ENCODE data around the gene CDH15. TPM values are rescaled to one million over a fixed set of nuclear protein-coding genes. Genes with fewer than 3 reads are reported as not detected.

The CDH15 gene
- total and polyA plus RNA-seq, 2 of the 13 experiments (the other 11 are each of a cell fraction or from before 2014, with no cell fraction given) = 0.74 to 2.2 TPM

DNA sequence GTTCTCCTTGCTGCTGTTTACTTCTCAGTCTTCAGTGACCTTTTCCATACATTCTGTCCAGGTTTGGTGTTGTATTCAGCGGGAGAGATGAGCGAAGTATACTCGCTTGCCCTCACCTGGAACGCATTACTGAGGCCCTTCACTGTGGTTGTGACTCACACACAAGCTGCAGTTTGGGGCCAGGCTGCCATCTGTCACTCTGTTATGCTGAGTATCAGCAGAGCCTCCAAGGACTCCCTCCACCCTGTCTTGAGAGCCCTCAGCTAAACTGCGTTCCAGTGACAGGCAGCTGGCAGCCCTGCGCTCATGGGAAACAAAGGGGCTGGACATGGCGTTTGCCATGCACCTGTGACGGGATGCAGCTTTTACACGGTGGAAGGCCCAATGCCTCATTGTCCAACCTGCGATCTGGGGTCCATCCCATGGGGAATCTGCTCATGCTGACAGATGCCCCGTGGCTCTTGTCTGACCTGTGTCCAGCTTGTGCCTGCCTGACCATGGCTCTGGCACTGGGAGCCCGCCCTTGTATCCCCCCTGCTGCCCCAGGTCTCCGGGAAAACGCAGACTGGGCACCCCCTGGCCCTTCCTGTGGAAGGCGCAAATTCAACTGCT is 39.5 kb downstream of the CDH15 start:
- Histone ChIP-seq H3K9me3 (ENCODE audit: low read length) (no peaks in the 10 kb centered on the region), H3K27ac (ENCODE audit: extremely low read length, insufficient read depth, low read length) (no peak overlapping the region), H2AFZ (ENCODE audit: low read length) (no peak overlapping the region), H3K36me3 (replicated peaks in 1 of 2; ENCODE audit: control insufficient read depth in 1 of 2, insufficient read depth in 2 of 2, low read length in 2 of 2) (no peaks in the 10 kb centered on the region), H3K4me1 (ENCODE audit: insufficient read depth, low read length) (no peaks in the 10 kb centered on the region), H3K79me2 (ENCODE audit: insufficient read depth, low read length) (no peaks in the 10 kb centered on the region), H3K27me3 (ENCODE audit: control insufficient read depth in 1 of 2, insufficient read depth in 2 of 2, low read length in 2 of 2) (no peaks in the 10 kb centered on the region), H4K20me1 (ENCODE audit: insufficient read depth, low read length) (no peaks in the 10 kb centered on the region), H3K4me3 (replicated peaks in 1 of 3; ENCODE audit: insufficient read depth in 1 of 3, low read depth in 2 of 3, low read length in 3 of 3) (no peak overlapping the region), H3K9ac (ENCODE audit: insufficient read depth, low read depth, low read length) (no peak overlapping the region), H3K4me2 (ENCODE audit: low read depth, low read length) (no peak overlapping the region)
- DNase-seq (ENCODE audit: low spot score) (no peak), ATAC-seq (no peak; the same call in 2 of the 3 replicates), FAIRE-seq (no peak)
- in situ Hi-C loops (cut with HindIII; ENCODE audit: extremely low pct_ligation_motif_present, low pct_unique_long_range_greater_than_20kb) = no loop called here
- ChIA-PET POLR2A (no interaction called here), CTCF (ENCODE audit: low intra/inter-chr PET ratio, low total read pairs) (no interaction called here)
- intact Hi-C loops (cut with micrococcal nuclease; ENCODE audit: unreplicated experiment) = no loop called here
- TF ChIP-seq HDAC6 (IDR thresholded peaks at IDR 0.05; ENCODE audit: low read depth, low read length) (no peak), MED13 (CRISPR knock-in tag; IDR thresholded peaks at IDR 0.05) (no peak), FOXJ3 (CRISPR knock-in tag; IDR thresholded peaks at IDR 0.05; ENCODE audit: borderline replicate concordance) (no peak), RARG (CRISPR knock-in tag; IDR thresholded peaks at IDR 0.05; ENCODE audit: low read depth) (no peak), AGO2 (optimal IDR thresholded peaks at IDR 0.05; ENCODE audit: low read depth, low read length) (no peak), PHF20 (CRISPR knock-in tag; IDR thresholded peaks at IDR 0.05) (no peak), ZNF629 (CRISPR knock-in tag; conservative IDR thresholded peaks at IDR 0.05) (no peak), ZNF672 (CRISPR knock-in tag; IDR thresholded peaks at IDR 0.05) (no peak), ZFAT (CRISPR knock-in tag; conservative IDR thresholded peaks at IDR 0.05) (no peak), ZNF44 (CRISPR knock-in tag; IDR thresholded peaks at IDR 0.05) (no peak), DBP (CRISPR knock-in tag; IDR thresholded peaks at IDR 0.05; ENCODE audit: not compliant biosample characterization) (no peak), ZNF615 (CRISPR knock-in tag; IDR thresholded peaks at IDR 0.05; ENCODE audit: borderline replicate concordance) (no peak), SOX5 (CRISPR knock-in tag; IDR thresholded peaks at IDR 0.05; ENCODE audit: borderline replicate concordance) (no peak), NFE2L2 (IDR thresholded peaks at IDR 0.05; ENCODE audit: low read length) (no peak), ZNF792 (CRISPR knock-in tag; IDR thresholded peaks at IDR 0.05) (no peak), SMAD3 (CRISPR knock-in tag; IDR thresholded peaks at IDR 0.05) (no peak), TSC22D2 (CRISPR knock-in tag; IDR thresholded peaks at IDR 0.05; ENCODE audit: borderline replicate concordance) (no peak), ZNF460 (CRISPR knock-in tag; IDR thresholded peaks at IDR 0.05; ENCODE audit: borderline replicate concordance) (no peak)
- TF ChIP-seq, protein P1, sequence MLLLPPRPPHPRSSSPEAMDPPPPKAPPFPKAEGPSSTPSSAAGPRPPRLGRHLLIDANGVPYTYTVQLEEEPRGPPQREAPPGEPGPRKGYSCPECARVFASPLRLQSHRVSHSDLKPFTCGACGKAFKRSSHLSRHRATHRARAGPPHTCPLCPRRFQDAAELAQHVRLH (CRISPR knock-in tag; IDR thresholded peaks at IDR 0.05; ENCODE audit: borderline replicate concordance, low read depth) = no peak
- TF ChIP-seq, protein P2, sequence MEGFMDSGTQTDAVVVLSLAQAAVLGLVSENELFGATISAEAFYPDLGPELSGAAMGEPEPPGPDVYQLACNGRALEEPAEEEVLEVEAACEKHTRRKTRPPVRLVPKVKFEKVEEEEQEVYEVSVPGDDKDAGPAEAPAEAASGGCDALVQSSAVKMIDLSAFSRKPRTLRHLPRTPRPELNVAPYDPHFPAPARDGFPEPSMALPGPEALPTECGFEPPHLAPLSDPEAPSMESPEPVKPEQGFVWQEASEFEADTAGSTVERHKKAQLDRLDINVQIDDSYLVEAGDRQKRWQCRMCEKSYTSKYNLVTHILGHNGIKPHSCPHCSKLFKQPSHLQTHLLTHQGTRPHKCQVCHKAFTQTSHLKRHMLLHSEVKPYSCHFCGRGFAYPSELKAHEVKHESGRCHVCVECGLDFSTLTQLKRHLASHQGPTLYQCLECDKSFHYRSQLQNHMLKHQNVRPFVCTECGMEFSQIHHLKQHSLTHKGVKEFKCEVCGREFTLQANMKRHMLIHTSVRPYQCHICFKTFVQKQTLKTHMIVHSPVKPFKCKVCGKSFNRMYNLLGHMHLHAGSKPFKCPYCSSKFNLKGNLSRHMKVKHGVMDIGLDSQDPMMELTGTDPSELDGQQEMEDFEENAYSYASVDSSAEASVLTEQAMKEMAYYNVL (CRISPR knock-in tag; IDR thresholded peaks at IDR 0.05; ENCODE audit: borderline replicate concordance) = no peak
- WGBS (ENCODE audit: low lambda C conversion rate) = 78% methylated on average over 14 of the region's 15 CpGs
- BruUV-seq (replicated peaks) = no TSS peak
